Measurements from ENCODE around the gene TEX28. TPM values are rescaled to one million over a fixed set of nuclear protein-coding genes. Genes with fewer than 3 reads are reported as not detected.
"Not testable (repeated sequence)": the region's sequence is repeated elsewhere in the genome, so short reads cannot be mapped to it uniquely, and the experiment has no call there.

TEX28 gene
- polyA plus RNA-seq, 4 donors: not detected

DNA sequence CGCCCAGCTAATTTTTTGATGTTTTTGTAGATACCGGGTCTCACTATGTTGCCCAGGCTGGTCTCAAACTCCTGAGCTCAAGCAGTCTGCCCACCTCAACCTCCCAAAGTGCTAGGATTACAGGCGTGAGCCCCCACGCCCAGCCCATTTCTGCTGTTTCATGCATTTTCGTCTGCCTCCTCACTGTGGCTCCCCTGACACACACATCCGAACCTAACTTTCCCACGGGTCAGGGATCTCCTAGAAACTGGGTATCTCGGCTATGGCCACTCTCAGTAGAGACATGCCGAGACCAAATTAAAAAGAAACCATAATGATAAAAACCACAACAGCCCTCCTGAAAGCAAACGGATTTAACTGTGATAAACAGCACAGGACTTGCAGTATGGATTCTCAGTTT is 46.8 kb downstream of the TEX28 start:
- DNase-seq (ENCODE audit: low read depth in 4 of 4, low spot score in 2 of 4): not testable (repeated sequence)

GRCh38 chrX:154247377-154248045 is 47.4 kb downstream of the TEX28 start:
- not testable (repeated sequence) for DNase-seq (ENCODE audit: low read depth in 4 of 4, low spot score in 2 of 4)

GRCh38 chrX:154239982-154240503 is 54.9 kb downstream of the TEX28 start:
- not testable (repeated sequence) for DNase-seq (ENCODE audit: low read depth in 4 of 4, low spot score in 2 of 4)

- DNase-seq (ENCODE audit: low read depth in 4 of 4, low spot score in 2 of 4): not testable (repeated sequence)
Measured at GRCh38 chrX:154238939-154239559, 55.9 kb downstream of the TEX28 start.

DNA sequence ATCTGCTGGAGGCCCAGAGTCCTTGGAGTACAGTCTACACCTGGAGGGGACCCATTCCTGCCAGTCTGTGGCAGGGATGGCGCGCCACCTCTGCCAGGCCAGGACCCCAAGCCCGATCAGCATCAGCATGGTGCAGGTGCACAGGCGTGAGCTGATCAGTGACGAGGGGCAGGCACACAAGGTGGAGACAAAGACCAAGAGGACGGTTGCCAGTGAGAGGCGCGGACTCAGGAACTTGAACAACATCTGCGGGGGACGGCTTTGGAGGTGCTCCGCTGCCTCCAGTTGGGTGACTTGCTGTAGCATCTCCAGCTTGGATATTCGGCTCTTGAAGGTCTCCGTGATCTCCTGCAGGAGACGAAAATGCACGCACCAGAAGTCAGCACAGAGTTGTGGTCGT is 61.3 kb downstream of the TEX28 start:
- not testable (repeated sequence) for DNase-seq (ENCODE audit: low read depth in 4 of 4, low spot score in 2 of 4)

- DNase-seq (ENCODE audit: low read depth in 4 of 4, low spot score in 2 of 4): not testable (repeated sequence)
Measured at GRCh38 chrX:154231443-154231842, 63.5 kb downstream of the TEX28 start.

DNA sequence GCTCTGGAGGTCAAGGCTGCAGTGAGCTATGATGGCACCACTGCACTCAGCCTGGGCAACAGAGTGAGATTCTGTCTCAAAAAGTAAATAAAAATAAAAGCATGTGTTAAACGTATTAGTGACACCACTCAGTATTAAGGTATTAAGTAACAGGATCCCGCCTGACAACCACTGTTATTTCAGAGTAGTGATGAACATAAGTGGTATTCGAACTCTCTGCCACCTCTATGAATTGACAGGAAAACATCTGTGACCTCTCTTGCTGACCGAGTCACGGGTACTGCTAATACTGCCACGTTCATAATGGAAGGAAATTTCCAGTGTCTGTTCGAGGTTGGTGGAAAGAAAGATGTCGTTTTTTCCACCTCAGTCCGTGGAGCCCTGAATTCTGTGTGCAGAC is 68.2 kb downstream of the TEX28 start:
- not testable (repeated sequence) for DNase-seq (ENCODE audit: low read depth in 4 of 4, low spot score in 2 of 4)

DNA sequence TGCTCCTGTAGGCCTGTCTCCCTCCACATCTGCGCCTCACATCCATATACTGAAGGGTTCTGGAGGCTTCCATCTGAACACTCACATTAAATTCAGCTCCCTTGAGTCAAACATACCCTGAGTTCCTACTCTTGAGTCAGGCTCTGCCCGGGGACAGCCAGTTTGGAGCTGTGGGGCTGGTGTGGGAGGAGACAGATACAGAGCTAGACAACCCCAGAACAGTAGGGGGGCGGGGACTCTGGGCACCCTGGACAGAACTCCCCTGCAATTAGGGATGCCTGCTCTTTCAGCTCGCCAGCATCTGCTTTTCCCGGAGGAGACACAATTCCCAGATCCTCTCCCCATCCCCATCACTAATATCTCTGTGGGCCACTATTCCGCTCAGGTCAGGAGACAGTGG is 69.6 kb downstream of the TEX28 start:
- DNase-seq (ENCODE audit: low read depth in 4 of 4, low spot score in 2 of 4): not testable (repeated sequence)

Other genes starting within 250 kb of the TEX28 start
- 10 to 100 TPM; 24.5 to 40.0 (median 30.6) TPM for gene MECP2, start 197.4 kb downstream of the TEX28 start, polyA plus RNA-seq (ENCODE audit: insufficient read length in 4 of 4)
- gene OPN1LW, start 150.9 kb downstream of the TEX28 start, polyA plus RNA-seq (ENCODE audit: insufficient read length in 4 of 4): not detected
- gene OPN1MW, start 112.5 kb downstream of the TEX28 start, polyA plus RNA-seq (ENCODE audit: insufficient read length in 4 of 4): not detected
- not detected for gene OPN1MW2, start 75.4 kb downstream of the TEX28 start, polyA plus RNA-seq (ENCODE audit: insufficient read length in 4 of 4)
- not detected for gene OPN1MW3, start 37.5 kb downstream of the TEX28 start, polyA plus RNA-seq (ENCODE audit: insufficient read length in 4 of 4)
- gene TKTL1, start 671 bp upstream of the TEX28 start, polyA plus RNA-seq (ENCODE audit: insufficient read length in 4 of 4): under 1 TPM; 0.33 to 0.61 (median 0.53) TPM
- gene FLNA, start 79.5 kb upstream of the TEX28 start, polyA plus RNA-seq (ENCODE audit: insufficient read length in 4 of 4): 100 to 1,000 TPM; 414 to 641 (median 539) TPM
- gene EMD, start 84.2 kb upstream of the TEX28 start, polyA plus RNA-seq (ENCODE audit: insufficient read length in 4 of 4): 10 to 100 TPM; 63.4 to 76.3 (median 74.9) TPM
- gene RPL10, start 103.3 kb upstream of the TEX28 start, polyA plus RNA-seq (ENCODE audit: insufficient read length in 4 of 4): 1,000 to 10,000 TPM; 3,011 to 4,069 (median 3,093) TPM
- gene DNASE1L1, start 114.1 kb upstream of the TEX28 start, polyA plus RNA-seq (ENCODE audit: insufficient read length in 4 of 4): 10 to 100 TPM; 13.2 to 14.8 (median 14.7) TPM
- 10 to 100 TPM; 26.4 to 51.2 (median 36.5) TPM for gene TAFAZZIN, start 116.4 kb upstream of the TEX28 start, polyA plus RNA-seq (ENCODE audit: insufficient read length in 4 of 4)
- gene ATP6AP1, start 133.6 kb upstream of the TEX28 start, polyA plus RNA-seq (ENCODE audit: insufficient read length in 4 of 4): 100 to 1,000 TPM; 142 to 176 (median 157) TPM
- 100 to 1,000 TPM; 104 to 156 (median 137) TPM for gene GDI1, start 142.0 kb upstream of the TEX28 start, polyA plus RNA-seq (ENCODE audit: insufficient read length in 4 of 4)
- gene FAM50A, start 149.0 kb upstream of the TEX28 start, polyA plus RNA-seq (ENCODE audit: insufficient read length in 4 of 4): 10 to 100 TPM; 51.8 to 58.8 (median 57.3) TPM
- gene PLXNA3, start 163.2 kb upstream of the TEX28 start, polyA plus RNA-seq (ENCODE audit: insufficient read length in 4 of 4): 10 to 100 TPM; 34.7 to 66.9 (median 53.3) TPM
- gene LAGE3, start 184.2 kb upstream of the TEX28 start, polyA plus RNA-seq (ENCODE audit: insufficient read length in 4 of 4): 10 to 100 TPM; 11.4 to 19.4 (median 13.4) TPM
- 10 to 100 TPM; 26.2 to 39.6 (median 30.1) TPM for gene UBL4A, start 191.5 kb upstream of the TEX28 start, polyA plus RNA-seq (ENCODE audit: insufficient read length in 4 of 4)
- gene SLC10A3, start 195.5 kb upstream of the TEX28 start, polyA plus RNA-seq (ENCODE audit: insufficient read length in 4 of 4): 10 to 100 TPM; 18.3 to 25.0 (median 20.7) TPM
- gene FAM3A, start 221.1 kb upstream of the TEX28 start, polyA plus RNA-seq (ENCODE audit: insufficient read length in 4 of 4): 10 to 100 TPM; 34.1 to 47.8 (median 40.2) TPM

Data from left renal cortex interstitium (tissue), 4 donors.